ENCODE data around the gene ATXN1. TPM values are rescaled to one million over a fixed set of nuclear protein-coding genes. Genes with fewer than 3 reads are reported as not detected.

ATXN1 gene
- polyA plus RNA-seq, 1 donor from 2014 or later = 28.2 TPM

- no peak overlapping the region for H3K27ac ChIP-seq (ENCODE audit: low read length)
- peak overlapping the region; percentile 10 for H3K4me3 ChIP-seq (ENCODE audit: low read length)
- no peak overlapping the region for H2AFZ ChIP-seq (ENCODE audit: low read depth, low read length)
- peak overlapping the region; percentile 31 for H3K4me2 ChIP-seq (ENCODE audit: low read length)
- H3K36me3 ChIP-seq (ENCODE audit: insufficient read depth, low read length) = no peaks in the 10 kb centered on the region
- H3K27me3 ChIP-seq (ENCODE audit: insufficient read depth, low read depth, low read length) = no peaks in the 10 kb centered on the region
- no peaks in the 10 kb centered on the region for H4K20me1 ChIP-seq (ENCODE audit: insufficient read depth)
- no peaks in the 10 kb centered on the region for H3K9me3 ChIP-seq (ENCODE audit: low read length)
- no peak overlapping the region for H3K9ac ChIP-seq (ENCODE audit: low read length)
- no peaks in the 10 kb centered on the region for H3F3A ChIP-seq (ENCODE audit: insufficient read depth, low read length, poor library complexity, severe bottlenecking)
- H3K9me2 ChIP-seq (ENCODE audit: insufficient read depth, low read length) = no peaks in the 10 kb centered on the region
- no peaks in the 10 kb centered on the region for H3K79me2 ChIP-seq (replicated peaks; ENCODE audit: insufficient read depth, low read length)
- TF ChIP-seq REST (IDR thresholded peaks at IDR 0.05; ENCODE audit: borderline replicate concordance) (no peak), SMC3 (conservative IDR thresholded peaks at IDR 0.05; ENCODE audit: poor library complexity) (no peak), TAF1 (IDR thresholded peaks at IDR 0.05; ENCODE audit: low read depth) (no peak), RAD21 (conservative IDR thresholded peaks at IDR 0.05) (no peak)
Measured at GRCh38 chr6:16676978-16677377, 84.3 kb downstream of the ATXN1 start.

DNA sequence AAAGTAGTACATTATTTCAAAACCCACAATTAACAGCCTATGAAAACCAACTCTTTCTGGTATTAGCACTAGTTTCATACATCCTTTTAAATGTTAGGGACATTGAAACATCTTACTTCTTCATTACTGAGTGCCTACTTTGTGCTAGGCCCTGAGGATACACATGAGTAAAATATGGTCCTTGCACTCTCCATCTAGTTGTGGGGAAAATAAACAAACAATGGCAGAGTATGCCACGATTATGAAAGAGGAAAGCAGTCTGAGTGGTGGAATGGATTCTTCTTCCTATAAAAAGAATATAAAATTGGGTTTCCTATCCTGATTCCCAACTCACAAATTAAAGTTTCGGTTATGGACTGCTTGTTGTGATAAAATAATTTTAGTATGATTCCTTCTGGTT lies 84.9 kb downstream of the ATXN1 start:
- no peak overlapping the region for H2AFZ ChIP-seq (ENCODE audit: low read depth, low read length)
- H3K79me2 ChIP-seq (replicated peaks; ENCODE audit: insufficient read depth, low read length) = no peaks in the 10 kb centered on the region
- TF ChIP-seq EZH2 (IDR thresholded peaks at IDR 0.05; ENCODE audit: borderline replicate concordance, insufficient read depth, low read length, poor library complexity, severe bottlenecking) (no peak), RAD21 (conservative IDR thresholded peaks at IDR 0.05) (no peak), SMC3 (conservative IDR thresholded peaks at IDR 0.05; ENCODE audit: poor library complexity) (no peak), EP300 (conservative IDR thresholded peaks at IDR 0.05; ENCODE audit: poor library complexity, severe bottlenecking) (no peak), POLR2AphosphoS5 (IDR thresholded peaks at IDR 0.05) (no peak)
- TF ChIP-seq, protein P1, sequence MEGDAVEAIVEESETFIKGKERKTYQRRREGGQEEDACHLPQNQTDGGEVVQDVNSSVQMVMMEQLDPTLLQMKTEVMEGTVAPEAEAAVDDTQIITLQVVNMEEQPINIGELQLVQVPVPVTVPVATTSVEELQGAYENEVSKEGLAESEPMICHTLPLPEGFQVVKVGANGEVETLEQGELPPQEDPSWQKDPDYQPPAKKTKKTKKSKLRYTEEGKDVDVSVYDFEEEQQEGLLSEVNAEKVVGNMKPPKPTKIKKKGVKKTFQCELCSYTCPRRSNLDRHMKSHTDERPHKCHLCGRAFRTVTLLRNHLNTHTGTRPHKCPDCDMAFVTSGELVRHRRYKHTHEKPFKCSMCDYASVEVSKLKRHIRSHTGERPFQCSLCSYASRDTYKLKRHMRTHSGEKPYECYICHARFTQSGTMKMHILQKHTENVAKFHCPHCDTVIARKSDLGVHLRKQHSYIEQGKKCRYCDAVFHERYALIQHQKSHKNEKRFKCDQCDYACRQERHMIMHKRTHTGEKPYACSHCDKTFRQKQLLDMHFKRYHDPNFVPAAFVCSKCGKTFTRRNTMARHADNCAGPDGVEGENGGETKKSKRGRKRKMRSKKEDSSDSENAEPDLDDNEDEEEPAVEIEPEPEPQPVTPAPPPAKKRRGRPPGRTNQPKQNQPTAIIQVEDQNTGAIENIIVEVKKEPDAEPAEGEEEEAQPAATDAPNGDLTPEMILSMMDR (IDR thresholded peaks at IDR 0.05; ENCODE audit: poor library complexity, severe bottlenecking) = no peak
- H3K9me2 ChIP-seq (ENCODE audit: insufficient read depth, low read length) = no peaks in the 10 kb centered on the region
- no peak overlapping the region for H3K9ac ChIP-seq (ENCODE audit: low read length)
- no peaks in the 10 kb centered on the region for H3F3A ChIP-seq (ENCODE audit: insufficient read depth, low read length, poor library complexity, severe bottlenecking)
- H4K20me1 ChIP-seq (ENCODE audit: insufficient read depth) = no peaks in the 10 kb centered on the region
- no peaks in the 10 kb centered on the region for H3K36me3 ChIP-seq (ENCODE audit: insufficient read depth, low read length)
- H3K4me3 ChIP-seq (ENCODE audit: low read length) = no peak overlapping the region
- peak overlapping the region; percentile 31 for H3K4me2 ChIP-seq (ENCODE audit: low read length)
- no peaks in the 10 kb centered on the region for H3K9me3 ChIP-seq (ENCODE audit: low read length)
- no peaks in the 10 kb centered on the region for H3K27me3 ChIP-seq (ENCODE audit: insufficient read depth, low read depth, low read length)
- no peak overlapping the region for H3K27ac ChIP-seq (ENCODE audit: low read length)

DNA sequence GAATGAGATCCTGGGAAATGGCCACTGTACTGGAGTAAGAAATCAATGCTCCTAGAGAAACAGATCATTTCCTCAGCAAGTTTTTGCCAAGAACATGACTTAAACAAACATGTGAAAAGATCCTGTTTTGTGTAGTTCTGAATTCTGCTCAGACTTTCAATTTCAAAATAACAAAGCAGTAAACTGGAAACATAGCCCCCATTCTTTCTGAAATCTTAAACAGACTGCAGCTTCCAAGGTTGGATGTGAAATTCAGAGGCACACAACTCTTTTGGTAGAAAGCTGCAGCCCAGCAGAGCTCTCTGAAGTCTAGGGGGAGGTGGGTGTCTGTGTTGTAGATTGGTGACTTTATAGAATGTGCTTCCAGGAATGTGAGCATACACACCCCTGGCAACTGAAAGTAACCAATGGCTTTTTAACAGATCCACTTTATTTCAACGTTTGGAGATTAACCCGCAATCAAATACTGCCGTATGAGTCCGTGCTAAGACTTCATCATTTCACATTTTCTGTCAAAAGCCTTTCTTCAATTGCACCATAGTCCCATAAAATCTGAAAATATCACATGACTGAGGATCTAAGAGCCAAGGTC lies 86.4 kb downstream of the ATXN1 start:
- no peaks in the 10 kb centered on the region for H4K20me1 ChIP-seq (ENCODE audit: insufficient read depth)
- H3K4me3 ChIP-seq (ENCODE audit: low read length) = no peak overlapping the region
- H3K27me3 ChIP-seq (ENCODE audit: insufficient read depth, low read depth, low read length) = no peaks in the 10 kb centered on the region
- no peaks in the 10 kb centered on the region for H3K79me2 ChIP-seq (replicated peaks; ENCODE audit: insufficient read depth, low read length)
- no peaks in the 10 kb centered on the region for H3K9me3 ChIP-seq (ENCODE audit: low read length)
- no peak overlapping the region for H2AFZ ChIP-seq (ENCODE audit: low read depth, low read length)
- TF ChIP-seq POLR2AphosphoS5 (IDR thresholded peaks at IDR 0.05) (no peak), RAD21 (conservative IDR thresholded peaks at IDR 0.05) (no peak), EZH2 (IDR thresholded peaks at IDR 0.05; ENCODE audit: borderline replicate concordance, insufficient read depth, low read length, poor library complexity, severe bottlenecking) (no peak), EP300 (conservative IDR thresholded peaks at IDR 0.05; ENCODE audit: poor library complexity, severe bottlenecking) (no peak), SMC3 (conservative IDR thresholded peaks at IDR 0.05; ENCODE audit: poor library complexity) (no peak), REST (IDR thresholded peaks at IDR 0.05; ENCODE audit: borderline replicate concordance) (no peak), MXI1 (conservative IDR thresholded peaks at IDR 0.05; ENCODE audit: poor library complexity, severe bottlenecking) (no peak), TAF1 (IDR thresholded peaks at IDR 0.05; ENCODE audit: low read depth) (no peak)
- TF ChIP-seq, protein P1 (IDR thresholded peaks at IDR 0.05; ENCODE audit: poor library complexity, severe bottlenecking) = no peak
- no peaks in the 10 kb centered on the region for H3K36me3 ChIP-seq (ENCODE audit: insufficient read depth, low read length)
- H3F3A ChIP-seq (ENCODE audit: insufficient read depth, low read length, poor library complexity, severe bottlenecking) = no peaks in the 10 kb centered on the region
- H3K9me2 ChIP-seq (ENCODE audit: insufficient read depth, low read length) = no peaks in the 10 kb centered on the region
- no peak overlapping the region for H3K4me2 ChIP-seq (ENCODE audit: low read length)
- H3K27ac ChIP-seq (ENCODE audit: low read length) = no peak overlapping the region
- H3K9ac ChIP-seq (ENCODE audit: low read length) = no peak overlapping the region

Data from neural cell (in vitro differentiated cells).